Kidney epithelial cell (primary cell): ENCODE results near the gene MYOM1. TPM values are rescaled to one million over a fixed set of nuclear protein-coding genes. Genes with fewer than 3 reads are reported as not detected.

Experiments
- DNase-seq: peaks from one replicate; pipeline ENCODE4 v3.0.0-alpha.2; 2010; ENCODE audit warnings: low read depth
- H3K27me3 ChIP-seq: 2 replicates; pipeline ENCODE4 v1.6.0; 2011; ENCODE audit warnings: low read length; ENCODE audit not compliant: control insufficient read depth, insufficient read depth
- H3K36me3 ChIP-seq: 2 replicates; pipeline ENCODE4 v1.5.1; 2011; ENCODE audit warnings: low read length; ENCODE audit not compliant: control insufficient read depth, insufficient read depth
- H3K4me3 ChIP-seq: 2 replicates; pipeline ENCODE4 v1.5.1; 2011; ENCODE audit warnings: low read depth, mild to moderate bottlenecking, control low read depth, low read length
- CTCF ChIP-seq: IDR thresholded peaks from 2 replicates; pipeline ENCODE4 v1.5.1; 2011; ENCODE audit warnings: mild to moderate bottlenecking, moderate library complexity, low read length, control low read depth, inconsistent platforms; ENCODE audit not compliant: insufficient read depth, poor library complexity, severe bottlenecking
- total RNA-seq: library from RNA; depleted of rRNA; stranded (reverse); fragments of >200 nt; gene quantifications from 2 replicates; pipeline ENCODE4 v1.2.3, GENCODE V29; 2015

Gene MYOM1
- total RNA-seq, 1 donor from 2014 or later: 0.04 TPM

- H3K27me3 ChIP-seq: no peaks in the 10 kb centered on the region
- no peak for TF ChIP-seq CTCF
- H3K4me3 ChIP-seq: no peak overlapping the region
- H3K36me3 ChIP-seq: no peaks in the 10 kb centered on the region
- DNase-seq: no peak
Measured at GRCh38 chr18:3183103-3183717, 36.6 kb downstream of the MYOM1 start.

GRCh38 chr18:3180325-3180724 lies 39.4 kb downstream of the MYOM1 start:
- H3K4me3 ChIP-seq: no peak overlapping the region
- H3K36me3 ChIP-seq: no peaks in the 10 kb centered on the region
- H3K27me3 ChIP-seq: no peaks in the 10 kb centered on the region
- TF ChIP-seq CTCF: no peak
- no peak for DNase-seq

GRCh38 chr18:3179430-3180089 lies 40.2 kb downstream of the MYOM1 start:
- H3K27me3 ChIP-seq: no peaks in the 10 kb centered on the region
- H3K36me3 ChIP-seq: no peaks in the 10 kb centered on the region
- H3K4me3 ChIP-seq: no peak overlapping the region
- no peak for DNase-seq
- no peak for TF ChIP-seq CTCF

- H3K4me3 ChIP-seq: no peak overlapping the region
- no peak for TF ChIP-seq CTCF
- H3K27me3 ChIP-seq: no peaks in the 10 kb centered on the region
- H3K36me3 ChIP-seq: no peaks in the 10 kb centered on the region
- DNase-seq: no peak
Measured at GRCh38 chr18:3177902-3178687, 41.7 kb downstream of the MYOM1 start.

GRCh38 chr18:3175195-3175758 lies 44.5 kb downstream of the MYOM1 start:
- no peaks in the 10 kb centered on the region for H3K27me3 ChIP-seq
- TF ChIP-seq CTCF: no peak
- no peaks in the 10 kb centered on the region for H3K36me3 ChIP-seq

More at GRCh38 chr18:3175195-3175758, 44.5 kb downstream of the MYOM1 start:
- no peak for DNase-seq
- no peak overlapping the region for H3K4me3 ChIP-seq
